ENCODE measurements around the gene FN1.

- TF ChIP-seq CTCF (optimal IDR thresholded peaks at IDR 0.05 in 1 of 3, IDR thresholded peaks at IDR 0.05 in 1 of 3, conservative IDR thresholded peaks at IDR 0.05 in 1 of 3; ENCODE audit: extremely low read depth in 1 of 3, insufficient read depth in 2 of 3, low read length in 3 of 3): no peak
- TF ChIP-seq EZH2 (IDR thresholded peaks at IDR 0.05; ENCODE audit: low read length): no peak
Measured at GRCh38 chr2:215362562-215362904, 73.3 kb downstream of the FN1 start.
